Neural cell (in vitro differentiated cells): Measurements from ENCODE around the gene ABCC9.

Experiments
- CTCF ChIP-seq: fragments of 450-650 bp; IDR thresholded peaks from 2 replicates; pipeline ENCODE4 v1.5.1; 2014; ENCODE audit warnings: antibody characterized with exemption, mild to moderate bottlenecking, moderate library complexity; ENCODE audit not compliant: poor library complexity, severe bottlenecking
- MXI1 ChIP-seq: fragments of 450-650 bp; conservative IDR thresholded peaks from 2 replicates; pipeline ENCODE4 v1.6.1; 2014; ENCODE audit warnings: antibody characterized with exemption, mild to moderate bottlenecking; ENCODE audit not compliant: poor library complexity, severe bottlenecking

GRCh38 chr12:21813125-21813524 is 128.1 kb downstream of the ABCC9 start:
- TF ChIP-seq CTCF (no peak), MXI1 (no peak)
